ENCODE measurements around the gene EYA4.

Gene EYA4

DNA sequence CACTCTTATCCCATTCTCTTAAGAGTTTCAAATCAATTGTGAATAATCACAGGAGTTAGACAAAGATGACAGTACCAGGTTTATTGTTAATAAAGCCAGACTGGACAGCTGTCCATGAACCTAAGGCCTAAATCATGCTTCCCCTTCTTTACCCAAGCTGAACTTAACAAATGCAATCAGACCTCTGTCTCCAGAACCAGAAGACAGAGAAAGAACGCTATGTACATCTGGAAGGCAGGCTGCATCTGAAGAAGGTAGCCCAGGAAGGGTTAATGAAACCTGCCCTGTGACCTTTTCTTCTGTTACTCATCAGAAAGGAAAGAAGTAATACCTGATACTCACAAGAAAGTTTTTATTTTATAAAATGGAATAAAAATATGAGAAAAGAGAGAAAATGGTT lies 118.6 kb downstream of the EYA4 start:
- no peak for DNase-seq (ENCODE audit: low read depth, low spot score)
- no peak overlapping the region for H3K4me3 ChIP-seq (ENCODE audit: low read depth, low read length)
- in situ Hi-C loops (cut with HindIII; ENCODE audit: low sequenced_read_pairs): no loop called here
- TF ChIP-seq CTCF (IDR thresholded peaks at IDR 0.05; ENCODE audit: low read depth, low read length): no peak

- H3K4me3 ChIP-seq (ENCODE audit: low read depth, low read length): no peak overlapping the region
- in situ Hi-C loops (cut with HindIII; ENCODE audit: low sequenced_read_pairs): no loop called here
- DNase-seq (ENCODE audit: low read depth, low spot score): no peak
- TF ChIP-seq CTCF (IDR thresholded peaks at IDR 0.05; ENCODE audit: low read depth, low read length): no peak
These were observed 119.0 kb downstream of the EYA4 start for GRCh38 chr6:133360194-133360593.

- TF ChIP-seq CTCF (IDR thresholded peaks at IDR 0.05; ENCODE audit: low read depth, low read length): no peak
- no peak overlapping the region for H3K4me3 ChIP-seq (ENCODE audit: low read depth, low read length)
- in situ Hi-C loops (cut with HindIII; ENCODE audit: low sequenced_read_pairs): no loop called here
- no peak for DNase-seq (ENCODE audit: low read depth, low spot score)
These were observed 121.7 kb downstream of the EYA4 start for GRCh38 chr6:133362813-133363212.

- no peak for TF ChIP-seq CTCF (IDR thresholded peaks at IDR 0.05; ENCODE audit: low read depth, low read length)
- no peak for DNase-seq (ENCODE audit: low read depth, low spot score)
- no peak overlapping the region for H3K4me3 ChIP-seq (ENCODE audit: low read depth, low read length)
- in situ Hi-C loops (cut with HindIII; ENCODE audit: low sequenced_read_pairs): no loop called here
These were observed 127.5 kb downstream of the EYA4 start for GRCh38 chr6:133368664-133369063.

DNA sequence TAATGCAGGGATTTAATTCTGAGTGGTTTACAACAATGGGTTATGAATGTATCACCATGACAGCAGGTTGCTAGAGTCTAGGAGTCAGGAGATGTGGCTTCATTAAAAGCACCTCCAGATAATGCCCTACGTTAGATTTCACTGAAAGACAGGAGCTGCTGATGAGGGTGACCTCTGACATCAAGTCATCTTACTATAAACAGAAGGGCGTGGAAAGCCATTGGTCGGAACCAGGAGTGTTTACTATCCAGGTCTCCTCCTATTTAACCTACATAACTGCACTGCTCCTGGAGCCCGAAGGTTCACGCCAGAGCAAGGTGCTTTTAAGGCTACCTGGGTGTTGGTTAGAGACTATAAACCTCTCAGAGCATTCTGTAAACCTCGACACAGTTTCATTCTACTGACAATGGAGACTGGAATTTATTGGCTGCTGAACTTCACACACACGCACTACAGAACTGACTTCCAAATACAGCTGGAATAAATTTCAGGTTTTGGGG lies 128.7 kb downstream of the EYA4 start:
- TF ChIP-seq CTCF (IDR thresholded peaks at IDR 0.05; ENCODE audit: low read depth, low read length): no peak
- DNase-seq (ENCODE audit: low read depth, low spot score): no peak
- in situ Hi-C loops (cut with HindIII; ENCODE audit: low sequenced_read_pairs): no loop called here
- H3K4me3 ChIP-seq (ENCODE audit: low read depth, low read length): no peak overlapping the region

GRCh38 chr6:133376743-133377142 lies 135.6 kb downstream of the EYA4 start:
- TF ChIP-seq CTCF (IDR thresholded peaks at IDR 0.05; ENCODE audit: low read depth, low read length): no peak
- no peak for DNase-seq (ENCODE audit: low read depth, low spot score)
- H3K4me3 ChIP-seq (ENCODE audit: low read depth, low read length): no peak overlapping the region
- in situ Hi-C loops (cut with HindIII; ENCODE audit: low sequenced_read_pairs): no loop called here

DNA sequence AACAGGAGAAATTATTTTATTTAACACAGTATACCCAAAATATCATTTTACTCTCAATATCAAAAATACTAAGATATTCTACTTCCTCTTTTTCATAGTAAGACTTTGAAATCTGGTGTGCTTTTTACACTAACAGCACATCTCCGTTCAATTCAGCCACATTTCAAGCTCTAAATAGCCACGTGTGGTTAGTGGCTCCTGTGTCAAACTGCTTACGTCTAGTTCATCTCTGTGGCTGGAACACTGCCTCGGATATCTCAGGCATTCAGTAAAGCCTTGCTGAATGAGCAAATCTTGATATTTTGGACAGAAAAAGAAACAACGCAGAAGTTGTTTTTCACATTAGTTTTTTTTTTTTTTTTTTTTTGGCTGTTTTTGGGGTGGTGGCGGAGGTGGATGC lies 136.1 kb downstream of the EYA4 start:
- in situ Hi-C loops (cut with HindIII; ENCODE audit: low sequenced_read_pairs): no loop called here
- TF ChIP-seq CTCF (IDR thresholded peaks at IDR 0.05; ENCODE audit: low read depth, low read length): no peak
- H3K4me3 ChIP-seq (ENCODE audit: low read depth, low read length): no peak overlapping the region
- DNase-seq (ENCODE audit: low read depth, low spot score): no peak
